Stimulated activated CD8-positive, alpha-beta memory T cell treated with anti-CD3 and anti-CD28 coated beads, Interleukin-15, amount 100 ng/mL, for 24 hours (primary cell): ENCODE data around the gene HSD11B1L.
"Not testable (repeated sequence)": the region's sequence is repeated elsewhere in the genome, so short reads cannot be mapped to it uniquely, and the experiment has no call there.

ENCODE experiments used
- DNase-seq: peaks from one replicate; pipeline ENCODE4 v3.0.0-alpha.2; 2020; ENCODE audit warnings: low read depth

The HSD11B1L gene

DNA sequence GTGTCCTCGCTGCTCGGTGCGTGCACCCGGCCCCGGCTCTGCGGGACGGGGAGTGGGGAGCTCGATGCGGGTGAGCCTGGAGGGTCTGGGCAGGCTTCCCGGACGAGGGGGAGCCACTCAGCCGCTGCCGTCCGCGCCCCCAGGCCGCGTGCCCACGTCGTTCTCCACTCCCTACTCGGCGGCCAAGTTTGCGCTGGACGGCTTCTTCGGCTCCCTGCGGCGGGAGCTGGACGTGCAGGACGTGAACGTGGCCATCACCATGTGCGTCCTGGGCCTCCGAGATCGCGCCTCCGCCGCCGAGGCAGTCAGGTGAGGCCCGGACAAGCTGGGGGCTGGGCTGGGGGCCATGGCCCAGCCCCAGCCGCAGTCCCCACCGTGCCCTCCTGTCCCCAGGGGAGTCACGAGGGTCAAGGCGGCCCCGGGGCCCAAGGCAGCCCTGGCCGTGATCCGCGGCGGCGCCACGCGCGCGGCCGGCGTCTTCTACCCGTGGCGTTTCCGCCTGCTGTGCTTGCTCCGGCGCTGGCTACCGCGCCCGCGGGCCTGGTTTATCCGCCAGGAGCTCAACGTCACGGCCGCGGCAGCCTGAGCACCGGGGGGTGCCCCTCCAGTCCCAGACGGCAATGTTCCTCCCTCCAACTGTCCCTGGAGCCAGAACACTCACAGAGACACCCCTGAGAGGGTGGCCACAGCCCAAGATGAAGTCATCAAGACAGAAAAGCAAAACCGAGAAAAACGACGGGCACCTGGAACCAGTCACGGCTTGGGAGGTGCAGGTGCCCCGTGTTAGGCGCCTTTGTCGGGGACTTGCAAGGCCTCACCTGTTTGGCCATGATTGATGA lies 6.8 kb downstream of the HSD11B1L start:
- DNase-seq, result no peak

DNA sequence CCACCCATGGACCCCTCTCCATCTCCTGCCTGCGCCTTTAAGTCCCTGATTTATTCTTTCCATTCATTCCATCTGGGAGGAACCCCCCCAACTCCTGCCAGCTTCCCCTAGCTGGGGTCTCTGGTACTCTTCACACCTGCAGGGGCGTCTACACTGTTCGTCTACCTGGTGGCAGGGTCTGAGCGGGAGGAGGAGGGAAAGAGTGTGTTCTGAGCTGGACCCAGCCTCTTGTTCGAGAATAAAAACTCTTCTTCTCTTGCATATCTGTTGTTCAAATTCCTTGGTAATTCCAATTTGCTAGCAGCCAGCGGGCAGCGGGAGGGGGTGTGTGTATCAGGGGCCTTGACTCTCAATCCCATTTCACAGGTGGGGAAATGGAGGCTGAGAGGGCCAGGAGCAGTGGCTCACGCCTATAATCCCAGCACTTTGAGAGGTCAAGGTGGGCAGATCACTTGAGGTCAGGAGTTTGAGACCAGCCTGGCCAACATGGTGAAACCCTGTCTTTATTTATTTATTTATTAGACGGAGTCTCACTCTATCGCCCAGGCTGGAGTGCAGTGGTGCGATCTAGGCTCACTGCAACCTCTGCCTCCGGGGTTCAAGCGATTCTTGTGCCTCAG lies 7.5 kb downstream of the HSD11B1L start:
- DNase-seq, result not testable (repeated sequence)

DNA sequence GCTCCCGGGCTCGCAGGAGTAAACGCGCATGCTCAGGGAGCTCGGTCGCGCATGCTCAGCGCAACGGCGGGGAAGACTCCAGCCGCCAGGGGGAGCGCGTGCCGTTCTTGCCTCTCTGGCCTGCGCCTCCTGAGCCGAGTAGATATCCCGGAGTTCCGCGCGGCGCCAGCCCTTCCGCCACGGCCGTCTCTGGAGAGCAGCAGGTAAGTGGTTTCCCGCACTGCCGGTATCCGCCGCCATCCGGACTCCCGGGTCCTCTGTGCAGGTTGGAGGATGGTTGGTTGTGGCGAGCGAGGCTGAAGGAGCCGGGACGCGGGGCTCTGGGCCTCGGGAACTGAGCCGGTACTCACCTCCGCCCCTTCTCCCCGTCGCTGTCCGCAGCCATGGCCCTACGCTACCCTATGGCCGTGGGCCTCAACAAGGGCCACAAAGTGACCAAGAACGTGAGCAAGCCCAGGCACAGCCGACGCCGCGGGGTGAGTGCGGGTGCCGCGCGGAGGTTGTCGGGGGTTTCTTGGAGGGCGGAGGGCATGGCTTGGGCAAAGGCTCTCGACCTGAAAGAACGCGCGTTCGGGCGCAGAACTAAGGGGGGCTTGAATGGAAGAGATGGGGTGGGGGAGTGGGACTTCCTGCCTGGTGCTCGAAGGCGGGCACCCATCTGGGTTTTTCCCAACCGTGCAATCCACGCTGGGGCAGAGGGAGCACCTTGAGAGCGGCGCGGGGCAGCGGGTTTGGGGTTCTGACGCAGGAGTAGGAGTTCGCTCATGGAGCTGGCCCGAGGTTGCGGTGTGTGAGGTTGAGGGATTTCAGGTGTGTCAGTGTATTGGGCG lies 9.5 kb downstream of the HSD11B1L start, which contains the start of gene RPL36:
TSS of gene RPL36 (plus strand) at position 171 of the 830 bp plus-strand sequence. CDS start at position 384, 213 bp downstream.
- peak; percentile 99 for DNase-seq

DNA sequence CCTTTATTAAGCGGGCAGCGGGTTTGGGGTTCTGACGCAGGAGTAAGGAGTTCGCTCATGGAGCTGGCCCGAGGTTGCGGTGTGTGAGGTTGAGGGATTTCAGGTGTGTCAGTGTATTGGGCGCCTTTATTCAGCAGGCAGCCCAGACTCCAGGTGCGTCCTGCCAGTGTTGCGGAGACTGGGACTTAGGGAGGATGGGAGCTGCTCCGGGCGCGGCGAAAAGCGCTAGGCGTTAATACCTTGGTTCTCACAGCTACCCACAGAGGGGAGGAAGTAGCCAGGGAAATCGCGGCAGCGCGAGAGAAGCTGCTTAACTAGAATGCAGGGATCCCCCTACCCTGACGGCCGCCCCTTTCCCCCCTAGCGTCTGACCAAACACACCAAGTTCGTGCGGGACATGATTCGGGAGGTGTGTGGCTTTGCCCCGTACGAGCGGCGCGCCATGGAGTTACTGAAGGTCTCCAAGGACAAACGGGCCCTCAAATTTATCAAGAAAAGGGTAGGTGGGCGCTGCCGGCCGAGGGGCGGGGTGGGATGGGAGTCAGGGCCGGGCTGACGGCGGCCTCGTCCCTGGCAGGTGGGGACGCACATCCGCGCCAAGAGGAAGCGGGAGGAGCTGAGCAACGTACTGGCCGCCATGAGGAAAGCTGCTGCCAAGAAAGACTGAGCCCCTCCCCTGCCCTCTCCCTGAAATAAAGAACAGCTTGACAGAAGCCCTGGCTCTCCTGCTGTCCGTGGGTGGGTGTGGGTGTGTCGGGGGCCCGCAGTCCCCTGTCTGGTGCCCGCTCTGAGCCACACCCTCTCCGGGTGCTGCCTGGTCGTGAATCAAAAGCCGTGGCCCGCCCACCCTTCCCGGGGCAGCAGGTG lies 10.4 kb downstream of the HSD11B1L start:
- no peak for DNase-seq

DNA sequence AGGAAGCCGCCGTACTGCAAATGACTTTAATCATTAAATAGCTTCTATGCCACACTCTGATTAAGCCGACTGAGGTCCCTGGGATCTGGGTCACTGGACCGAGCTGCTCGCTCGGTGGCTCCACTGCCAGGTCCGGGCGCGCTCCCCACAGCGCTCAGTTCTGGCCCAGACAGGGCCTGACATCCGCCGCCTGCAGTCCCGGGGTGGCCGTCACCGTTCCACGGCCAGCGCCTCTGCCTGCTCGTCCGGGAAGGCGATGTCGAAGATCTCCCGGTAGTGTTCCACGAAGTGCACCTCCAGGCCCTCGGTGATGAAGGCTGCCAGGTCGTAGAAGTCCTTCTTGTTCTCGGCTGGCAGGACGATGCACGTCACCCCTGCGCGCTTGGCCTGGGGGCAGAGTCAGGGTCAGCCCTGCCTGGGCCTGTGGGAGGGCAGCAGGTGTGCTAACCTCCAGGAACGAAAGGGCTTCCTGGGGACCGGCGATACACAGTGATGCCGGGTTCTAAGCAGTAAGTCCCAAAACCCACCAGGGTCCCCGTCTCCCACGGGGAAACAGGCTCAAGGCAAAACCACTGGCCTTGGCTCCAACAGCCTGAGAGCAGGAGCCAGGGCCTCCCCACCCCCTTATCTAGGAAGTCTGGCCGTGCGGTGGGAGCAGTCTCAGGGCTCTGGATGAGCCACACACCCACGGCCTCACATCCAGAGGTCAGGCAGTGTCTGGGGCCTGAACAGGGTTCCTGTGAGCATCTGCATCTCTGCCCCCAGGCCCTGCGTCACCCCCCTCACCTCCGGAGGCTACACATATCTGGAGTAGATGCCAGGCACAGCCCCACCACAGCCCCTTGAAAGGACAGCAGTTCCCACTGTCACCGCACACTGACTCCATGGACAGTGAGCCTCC lies 11.2 kb downstream of the HSD11B1L start:
- no peak for DNase-seq

DNA sequence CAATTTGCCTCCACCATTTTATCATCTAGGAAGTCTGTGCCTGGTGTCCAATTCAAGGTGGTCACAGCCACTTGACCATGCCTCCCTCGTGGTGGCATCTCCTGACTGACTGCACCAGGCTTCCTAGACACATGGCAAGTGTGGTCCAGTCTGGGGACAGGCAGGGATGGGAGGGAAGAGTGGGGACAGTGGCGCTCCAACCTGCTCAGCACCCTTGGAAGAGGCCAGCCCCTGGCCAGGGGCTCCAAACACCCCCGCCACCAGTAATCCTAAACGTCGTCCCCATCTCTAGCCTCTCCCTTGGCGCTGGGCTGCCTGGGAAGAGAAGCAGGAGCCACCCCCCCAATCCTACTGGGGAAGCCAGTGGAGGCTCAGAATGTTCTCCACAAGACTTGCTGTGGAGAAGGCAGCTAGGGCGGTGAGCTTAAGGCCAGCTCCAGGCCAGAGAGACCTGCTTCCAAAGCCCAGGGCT lies 11.9 kb downstream of the HSD11B1L start:
- DNase-seq, result no peak

DNA sequence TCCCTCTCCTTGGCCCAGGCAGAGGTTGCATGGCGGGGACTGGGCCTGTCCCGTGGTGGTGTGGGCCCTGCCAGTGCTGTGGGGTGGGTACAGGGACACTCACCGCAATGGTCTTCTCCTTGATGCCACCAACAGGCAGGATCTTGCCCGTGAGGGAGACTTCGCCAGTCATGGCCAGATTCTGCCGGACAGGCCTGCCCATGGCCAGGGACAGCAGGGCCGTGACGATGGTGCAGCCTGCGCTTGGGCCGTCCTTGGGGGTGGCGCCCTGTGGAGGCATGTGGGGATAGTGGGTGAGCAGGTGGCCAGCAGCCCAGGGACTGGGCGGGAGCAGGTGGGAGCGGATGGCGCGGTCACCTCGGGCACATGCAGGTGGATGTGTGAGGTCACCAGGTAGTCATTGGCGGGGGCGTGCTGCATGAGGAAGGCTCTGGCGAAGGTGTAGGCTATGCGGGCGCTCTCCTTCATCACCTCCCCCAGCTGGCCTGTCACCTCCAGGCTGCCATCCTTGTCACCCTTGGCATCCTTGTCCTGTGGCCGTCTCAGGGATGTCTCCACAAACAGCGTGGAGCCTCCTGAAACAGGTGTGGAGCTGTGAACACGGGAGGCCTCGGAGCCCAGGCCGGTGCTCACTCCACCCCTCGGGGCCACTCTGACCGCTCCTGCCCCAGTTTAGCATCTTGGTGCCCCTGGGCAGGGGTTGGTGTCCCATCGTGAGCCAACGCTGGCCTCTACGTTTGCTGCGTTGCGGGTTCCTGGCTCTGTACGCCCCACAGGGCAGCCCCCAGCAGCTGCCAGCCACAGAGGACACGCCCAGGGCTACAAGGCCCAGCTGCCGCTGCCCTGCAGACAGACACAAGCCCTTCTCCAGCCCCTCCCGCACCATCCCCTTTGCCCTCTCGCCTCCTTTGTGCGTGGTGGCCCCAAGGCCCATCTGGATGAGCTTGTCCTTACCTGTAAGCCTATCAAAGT lies 12.7 kb downstream of the HSD11B1L start:
- no peak for DNase-seq

DNA sequence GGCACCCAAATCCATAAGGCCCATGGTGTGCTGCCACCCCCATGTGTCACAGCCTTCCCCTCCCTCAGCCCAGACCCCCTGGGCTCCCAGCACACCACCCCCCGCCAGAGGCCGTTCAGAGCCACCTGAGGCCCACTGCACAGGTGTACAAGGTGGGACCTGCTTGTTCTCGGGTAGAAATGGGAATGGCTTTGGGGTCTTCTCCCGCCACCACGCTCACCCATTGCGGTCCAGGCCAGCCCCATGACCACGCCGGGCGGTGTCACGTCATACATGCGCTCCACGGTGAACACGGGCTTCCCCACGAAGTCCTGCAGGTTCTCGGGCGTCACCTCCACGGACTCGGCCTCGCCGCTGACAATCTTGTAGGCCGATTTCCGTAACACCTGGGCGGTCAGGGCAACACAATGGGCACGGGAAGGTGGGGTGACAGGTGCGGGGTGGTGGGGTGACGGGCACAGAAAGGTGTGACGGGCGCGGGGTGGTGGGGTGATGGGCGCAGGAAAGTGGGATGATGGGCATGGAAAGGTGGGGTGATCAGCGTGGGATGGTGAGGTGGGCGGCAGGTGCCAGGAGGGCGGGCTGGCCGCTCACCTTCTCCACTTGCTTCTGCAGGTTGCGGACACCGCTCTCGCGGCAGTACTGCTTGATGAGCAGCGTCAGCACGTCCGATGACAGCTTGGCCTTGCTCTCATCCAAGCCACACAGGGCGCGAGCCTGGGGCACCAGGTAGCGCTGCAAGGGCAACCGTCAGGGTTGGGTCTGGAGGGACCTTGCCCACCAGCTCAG lies 13.5 kb downstream of the HSD11B1L start:
- DNase-seq, result no peak

DNA sequence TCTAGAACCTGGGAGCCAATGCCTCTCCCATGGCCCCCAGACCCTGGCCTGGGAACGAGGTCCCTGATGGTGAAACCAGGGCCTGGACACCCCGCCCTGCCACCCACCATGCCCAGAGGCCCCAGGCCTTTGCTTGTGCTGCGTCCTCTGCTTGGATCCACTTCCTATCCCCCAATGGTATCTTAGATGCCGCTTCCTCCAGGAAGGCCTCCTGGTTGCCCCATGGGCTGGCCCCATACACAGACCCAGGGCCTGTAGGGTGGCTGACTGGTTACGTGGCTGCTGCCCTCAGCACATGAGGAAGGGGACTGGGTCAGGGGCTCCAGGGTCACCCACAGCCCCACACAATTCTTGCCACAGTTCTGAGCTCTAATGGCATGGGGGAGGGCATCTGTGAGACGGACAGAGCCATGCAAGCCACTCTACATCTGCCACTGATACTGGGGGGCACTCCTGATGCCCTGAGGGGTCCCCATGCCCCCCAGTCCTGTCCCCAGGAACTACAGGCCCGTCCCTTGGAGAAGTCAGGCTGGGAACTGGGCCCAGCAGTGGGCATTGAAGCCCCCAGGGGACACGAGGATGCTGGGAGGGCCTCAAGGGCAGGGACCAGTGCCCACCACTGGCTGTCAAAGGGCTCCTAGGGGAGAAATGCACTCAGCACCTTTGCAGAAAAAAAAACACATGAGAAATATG lies 14.3 kb downstream of the HSD11B1L start:
- no peak for DNase-seq

DNA sequence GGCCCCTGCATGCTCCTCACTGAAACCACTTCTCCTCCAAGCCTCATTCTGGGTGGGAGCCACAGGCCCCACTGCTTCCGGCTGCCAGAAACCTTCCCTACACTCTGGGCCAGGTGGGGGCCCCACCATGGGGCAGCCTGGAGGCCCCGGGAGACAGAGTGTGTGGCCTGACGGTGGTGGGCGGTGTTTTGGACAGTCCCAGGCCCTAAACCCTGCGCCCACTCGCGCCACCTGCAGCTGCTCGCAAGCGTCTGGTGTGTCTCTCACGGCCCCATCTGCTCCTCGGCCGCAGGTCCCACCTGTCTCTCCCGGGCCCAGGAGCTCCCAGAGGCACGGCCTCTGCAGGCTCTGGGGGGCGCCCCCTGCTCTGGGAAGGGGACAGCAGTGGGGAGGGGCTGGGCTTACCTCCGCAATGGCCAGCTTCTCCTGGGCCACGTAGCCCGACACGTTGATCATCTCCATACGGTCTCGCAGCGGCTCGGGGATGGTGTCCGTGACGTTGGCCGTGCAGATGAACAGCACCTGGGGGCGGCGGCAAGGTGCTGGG lies 14.9 kb downstream of the HSD11B1L start:
- DNase-seq, result no peak

DNA sequence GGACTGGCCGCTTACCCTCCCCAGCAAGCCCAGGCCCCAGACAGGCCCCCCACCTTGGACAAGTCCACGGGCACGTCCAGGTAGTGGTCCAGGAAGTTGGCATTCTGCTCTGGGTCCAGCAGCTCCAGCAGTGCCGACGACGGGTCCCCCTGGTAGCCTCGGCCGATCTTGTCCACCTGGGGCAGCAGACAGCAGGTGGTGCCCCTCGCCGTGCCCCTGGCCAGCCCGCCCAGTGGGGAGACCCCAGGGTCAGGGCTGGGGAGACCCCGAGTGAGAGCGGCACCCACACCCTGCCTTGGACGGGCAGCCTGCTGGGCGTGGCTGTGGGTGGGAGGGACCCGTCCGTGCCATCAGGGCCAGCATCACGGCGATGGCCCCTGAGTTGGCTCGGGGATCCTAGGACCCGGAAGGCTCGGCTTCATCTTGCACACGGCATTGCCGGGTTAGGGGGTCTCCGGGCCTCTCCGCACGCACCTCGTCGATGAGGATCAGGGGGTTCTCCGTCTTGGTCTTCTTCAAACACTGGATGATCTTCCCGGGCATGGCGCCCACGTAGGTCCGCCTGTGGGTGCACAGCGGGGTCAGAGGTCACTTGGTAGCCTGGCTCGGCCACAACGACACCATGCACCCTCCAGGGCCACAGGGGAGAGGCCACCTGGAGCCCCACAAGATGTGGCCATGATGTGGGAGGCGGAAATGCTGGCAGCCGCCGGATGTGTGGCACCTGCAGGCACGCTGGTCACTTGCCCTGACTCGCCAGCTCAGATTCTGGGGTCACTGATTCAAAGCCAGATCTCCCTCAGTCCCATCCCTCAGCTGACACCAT lies 15.6 kb downstream of the HSD11B1L start:
- no peak for DNase-seq

DNA sequence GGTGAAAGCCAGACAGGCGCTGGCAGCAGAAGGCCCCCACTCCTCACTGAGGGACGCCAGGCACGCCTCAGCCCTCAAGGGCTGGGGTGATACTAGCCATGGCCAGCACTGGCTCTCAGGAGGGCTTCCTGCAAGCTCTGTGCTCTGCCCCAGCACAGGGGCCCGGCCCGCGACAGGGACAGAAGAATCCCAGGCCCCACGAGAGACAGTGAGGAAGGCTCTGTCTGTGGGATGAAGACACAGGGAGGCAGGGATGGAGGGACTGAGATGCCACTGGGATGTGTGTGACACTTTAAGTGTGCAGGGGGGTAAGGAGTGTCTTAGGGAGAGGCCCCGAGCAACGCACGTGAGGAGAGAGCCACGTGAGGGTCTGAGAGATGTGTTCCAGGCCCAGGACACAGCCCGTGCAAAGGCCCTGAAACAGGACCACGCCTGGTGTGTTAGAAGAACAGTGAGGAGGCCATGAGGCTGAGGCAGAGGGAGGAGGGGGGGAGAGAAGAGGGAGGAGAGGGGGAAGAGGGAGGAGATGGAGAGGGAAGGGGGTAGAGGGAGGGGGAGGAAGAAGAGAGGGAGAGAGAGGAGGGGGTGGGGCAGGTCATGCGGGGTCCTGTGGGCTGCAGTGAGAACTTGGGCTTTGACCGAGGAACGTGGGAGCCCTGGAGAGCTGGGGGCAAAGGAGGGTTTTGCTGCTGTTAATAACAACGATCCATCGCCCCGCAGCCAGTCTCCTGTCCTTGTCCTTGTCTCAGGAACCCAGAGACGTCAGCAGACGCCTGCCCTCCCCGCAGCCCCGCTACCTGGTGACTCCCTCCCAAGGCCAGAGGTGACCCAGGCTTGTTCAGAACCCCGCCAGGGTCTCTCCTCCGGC lies 16.4 kb downstream of the HSD11B1L start:
- no peak for DNase-seq

DNA sequence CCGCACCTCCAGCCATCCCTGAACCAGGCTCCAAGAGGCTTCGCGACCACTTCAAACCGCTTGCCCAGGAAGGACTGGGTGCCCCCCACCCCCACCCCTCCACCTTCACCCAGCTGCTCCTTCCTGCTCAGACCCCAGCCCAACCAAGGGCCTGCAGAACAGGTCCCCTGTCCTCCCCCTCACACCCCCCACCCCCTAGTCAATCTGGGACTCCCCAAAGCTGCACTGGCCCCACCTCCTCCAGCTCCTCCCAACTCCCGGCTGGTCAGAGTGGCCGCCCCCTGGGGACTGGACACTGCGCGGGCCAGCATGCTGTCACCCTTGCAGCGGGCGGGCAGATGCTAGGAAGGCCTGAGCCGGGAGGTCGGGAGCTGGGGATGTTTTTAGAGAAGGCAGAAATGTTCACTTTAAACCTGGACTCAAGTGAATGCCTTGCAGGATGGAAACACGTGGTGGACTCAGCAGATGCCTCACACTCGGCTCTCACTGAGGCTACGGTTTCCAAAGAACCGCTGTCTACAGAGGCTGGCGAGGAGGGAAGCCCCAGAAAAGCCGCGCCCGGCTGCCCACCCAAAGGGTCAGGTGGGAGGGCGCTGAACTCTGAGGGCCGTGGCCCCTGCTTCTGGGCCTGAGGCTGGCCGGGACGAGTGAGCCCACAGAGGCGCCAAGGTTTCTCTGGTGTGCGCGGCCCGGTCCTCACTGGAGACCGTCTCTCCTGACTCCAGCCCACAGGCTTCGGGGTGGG lies 17.2 kb downstream of the HSD11B1L start:
- no peak for DNase-seq

DNA sequence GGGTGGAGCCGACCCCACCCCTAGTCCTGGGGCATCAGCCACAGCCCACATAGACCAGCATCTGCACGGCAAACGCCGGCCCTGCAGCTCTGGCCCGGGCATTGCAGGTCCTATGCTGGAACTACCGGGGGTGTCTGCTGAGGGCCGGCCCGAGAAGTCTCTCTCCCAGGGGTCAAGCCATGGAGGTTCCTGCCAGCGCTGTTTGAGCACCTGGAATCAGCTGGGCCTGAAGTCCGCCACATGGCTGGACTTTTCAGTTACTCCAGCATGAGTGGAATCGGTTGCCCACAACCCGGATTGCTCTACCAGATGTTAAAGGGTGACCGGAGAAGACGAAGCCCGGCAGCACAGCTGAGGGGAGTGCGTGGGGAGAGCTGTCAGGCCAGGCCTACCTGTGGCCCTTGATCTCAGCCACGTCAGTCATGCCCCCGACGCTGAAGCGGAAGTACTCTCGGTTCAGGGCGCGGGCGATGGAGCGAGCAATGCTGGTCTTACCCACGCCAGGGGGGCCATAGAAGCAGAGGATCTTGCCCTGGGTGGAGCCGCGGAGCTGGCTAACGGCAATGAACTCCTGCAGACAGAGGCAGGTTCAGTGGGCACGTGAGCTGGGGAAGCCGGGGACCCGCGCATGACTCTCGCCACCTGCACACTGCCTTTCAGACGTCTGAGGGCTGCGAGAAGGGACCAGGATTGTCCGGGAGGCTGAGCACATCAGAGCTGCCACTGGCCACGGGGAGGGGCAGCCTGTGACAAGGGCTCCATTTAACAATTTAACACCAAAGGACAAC lies 18.0 kb downstream of the HSD11B1L start:
- DNase-seq, result no peak
